Caco-2 (cell line): Measurements from ENCODE around the gene MCM10. TPM values are rescaled to one million over a fixed set of nuclear protein-coding genes. Genes with fewer than 3 reads are reported as not detected.

ENCODE experiments used
- BruUV-seq: library from RNA; stranded (reverse); fragments of 400-500 nt; replicated peaks from 2 replicates; lab custom pipeline; 2021; lab: Mats Ljungman, UMichigan
- CTCF ChIA-PET: fragments of 300-600 bp; sonication (Branson Sonifier 250); formaldehyde crosslinking; loops from one replicate; lab custom pipeline; 2022; ENCODE audit warnings: antibody characterized with exemption; lab: Charles Lee
- POLR2A ChIA-PET: fragments of 300-600 bp; sonication (Branson Sonifier 250); formaldehyde crosslinking; loops from one replicate; lab custom pipeline; 2022; ENCODE audit warnings: antibody characterized with exemption; lab: Charles Lee
- DNase-seq, 2 experiments: peaks; one replicate each; pipeline versions ENCODE4 v3.0.0 to v3.0.0-alpha.2; 2020 to 2022
- H3K27me3 ChIP-seq: replicated peaks from 2 replicates; pipeline ENCODE4 v1.6.0; 2011; ENCODE audit warnings: low read length; ENCODE audit not compliant: control insufficient read depth, insufficient read depth
- H3K36me3 ChIP-seq: 2 replicates; pipeline ENCODE4 v1.5.1; 2011; ENCODE audit warnings: low read length; ENCODE audit not compliant: control insufficient read depth, insufficient read depth
- H3K4me1 ChIP-seq: fragments of 250-450 bp; sonication (Bioruptor Pico); 2 replicates; pipeline ENCODE4 v1.5.1; 2020; ENCODE audit warnings: mild to moderate bottlenecking
- H3K4me3 ChIP-seq: 2 replicates; pipeline ENCODE4 v1.5.1; 2011; ENCODE audit warnings: low read depth, mild to moderate bottlenecking, control low read depth, low read length
- H3K9me3 ChIP-seq: fragments of 250-450 bp; sonication (Bioruptor Pico); 2 replicates; pipeline ENCODE4 v1.5.1; 2020; ENCODE audit warnings: mild to moderate bottlenecking, moderate library complexity
- H3K27ac Mint-ChIP-seq: one replicate; pipeline ENCODE4 v1.8.0; 2022; ENCODE audit warnings: mixed read lengths; ENCODE audit not compliant: unreplicated experiment
- H3K27me3 Mint-ChIP-seq: one replicate; pipeline ENCODE4 v1.8.0; 2022; ENCODE audit warnings: mixed read lengths; ENCODE audit not compliant: insufficient read depth, unreplicated experiment
- H3K36me3 Mint-ChIP-seq: one replicate; pipeline ENCODE4 v1.8.0; 2022; ENCODE audit warnings: mild to moderate bottlenecking, mixed read lengths; ENCODE audit not compliant: insufficient read depth, unreplicated experiment
- H3K4me1 Mint-ChIP-seq: one replicate; pipeline ENCODE4 v1.8.0; 2022; ENCODE audit warnings: low read depth, mixed read lengths; ENCODE audit not compliant: unreplicated experiment
- H3K4me3 Mint-ChIP-seq: one replicate; pipeline ENCODE4 v1.8.0; 2022; ENCODE audit warnings: mild to moderate bottlenecking, moderate library complexity, mixed read lengths; ENCODE audit not compliant: unreplicated experiment
- H3K9me3 Mint-ChIP-seq: one replicate; pipeline ENCODE4 v1.8.0; 2022; ENCODE audit warnings: mixed read lengths; ENCODE audit not compliant: unreplicated experiment
- intact Hi-C: fragments of 100-400 bp; cut with micrococcal nuclease; formaldehyde crosslinking; loops from one replicate; pipeline ENCODE4 v1.10.0; 2022; ENCODE audit not compliant: unreplicated experiment
- total RNA-seq: library from RNA; stranded (reverse); gene quantifications from 2 replicates; pipeline ENCODE4 v1.2.3, GENCODE V29; 2022
- TF ChIP-seq, protein P1 (sequence below), 2 experiments: fragments of 200-600 bp in 1 of 2; IDR thresholded peaks; 1 replicate in 1 of 2; 2 replicates in 1 of 2; pipeline versions ENCODE4 v1.5.1 to v1.8.0; 2011 to 2022; ENCODE audit warnings: antibody characterized with exemption in 1 of 2, control low read depth in 1 of 2, inconsistent platforms in 1 of 2, low read depth in 1 of 2, low read length in 1 of 2, mild to moderate bottlenecking in 1 of 2, moderate library complexity in 1 of 2; ENCODE audit not compliant: insufficient read depth in 1 of 2, severe bottlenecking in 1 of 2, unreplicated experiment in 1 of 2

MCM10 gene
- total RNA-seq, 1 experiment from 2014 or later, result 55.0 TPM

DNA sequence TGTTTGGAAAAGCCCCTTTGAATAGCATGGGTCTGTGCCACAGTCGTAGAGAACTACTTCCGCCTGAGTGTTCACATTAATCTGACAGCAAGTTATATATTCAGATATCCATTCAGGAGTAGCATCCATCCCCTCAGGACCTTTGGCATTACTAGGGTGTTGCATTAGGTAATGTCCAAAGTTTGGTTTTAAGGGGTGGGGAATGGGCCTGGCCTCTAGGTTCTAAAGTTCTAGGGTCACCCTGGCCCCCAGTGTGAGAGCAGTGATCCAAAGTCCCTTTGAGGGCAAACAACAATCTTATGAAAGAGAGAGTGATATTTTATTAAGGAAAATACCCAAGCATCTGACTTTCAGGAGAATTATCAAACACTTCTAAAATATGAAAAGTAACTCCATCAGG lies 12.3 kb downstream of the MCM10 start:
- no peak for DNase-seq
- H3K4me3 ChIP-seq, result no peak overlapping the region
- H3K27me3 ChIP-seq, result no peaks in the 10 kb centered on the region
- H3K36me3 ChIP-seq, result peaks cover 8% of the 10 kb centered on the region
- Mint-ChIP-seq H3K36me3 (peaks cover 82% of the 10 kb centered on the region), H3K9me3 (no peaks in the 10 kb centered on the region), H3K4me1 (no peaks in the 10 kb centered on the region), H3K27ac (no peak overlapping the region), H3K27me3 (no peaks in the 10 kb centered on the region), H3K4me3 (no peak overlapping the region)
- no peaks in the 10 kb centered on the region for H3K9me3 ChIP-seq
- BruUV-seq, result no TSS peak
- intact Hi-C loops, result no loop called here
- H3K4me1 ChIP-seq, result no peaks in the 10 kb centered on the region
- TF ChIP-seq, protein P1, sequence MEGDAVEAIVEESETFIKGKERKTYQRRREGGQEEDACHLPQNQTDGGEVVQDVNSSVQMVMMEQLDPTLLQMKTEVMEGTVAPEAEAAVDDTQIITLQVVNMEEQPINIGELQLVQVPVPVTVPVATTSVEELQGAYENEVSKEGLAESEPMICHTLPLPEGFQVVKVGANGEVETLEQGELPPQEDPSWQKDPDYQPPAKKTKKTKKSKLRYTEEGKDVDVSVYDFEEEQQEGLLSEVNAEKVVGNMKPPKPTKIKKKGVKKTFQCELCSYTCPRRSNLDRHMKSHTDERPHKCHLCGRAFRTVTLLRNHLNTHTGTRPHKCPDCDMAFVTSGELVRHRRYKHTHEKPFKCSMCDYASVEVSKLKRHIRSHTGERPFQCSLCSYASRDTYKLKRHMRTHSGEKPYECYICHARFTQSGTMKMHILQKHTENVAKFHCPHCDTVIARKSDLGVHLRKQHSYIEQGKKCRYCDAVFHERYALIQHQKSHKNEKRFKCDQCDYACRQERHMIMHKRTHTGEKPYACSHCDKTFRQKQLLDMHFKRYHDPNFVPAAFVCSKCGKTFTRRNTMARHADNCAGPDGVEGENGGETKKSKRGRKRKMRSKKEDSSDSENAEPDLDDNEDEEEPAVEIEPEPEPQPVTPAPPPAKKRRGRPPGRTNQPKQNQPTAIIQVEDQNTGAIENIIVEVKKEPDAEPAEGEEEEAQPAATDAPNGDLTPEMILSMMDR (IDR thresholded peaks at IDR 0.05; ENCODE audit: insufficient read depth in 1 of 2, low read depth in 1 of 2, low read length in 1 of 2, severe bottlenecking in 1 of 2, unreplicated experiment in 1 of 2), result no peak
- POLR2A ChIA-PET, result no interaction called here
- CTCF ChIA-PET, result interaction anchor here (0.5 kb wide), 1 partner anchor 109 kb away, joined by 3 read pairs; no protein-coding TSS in a partner anchor

DNA sequence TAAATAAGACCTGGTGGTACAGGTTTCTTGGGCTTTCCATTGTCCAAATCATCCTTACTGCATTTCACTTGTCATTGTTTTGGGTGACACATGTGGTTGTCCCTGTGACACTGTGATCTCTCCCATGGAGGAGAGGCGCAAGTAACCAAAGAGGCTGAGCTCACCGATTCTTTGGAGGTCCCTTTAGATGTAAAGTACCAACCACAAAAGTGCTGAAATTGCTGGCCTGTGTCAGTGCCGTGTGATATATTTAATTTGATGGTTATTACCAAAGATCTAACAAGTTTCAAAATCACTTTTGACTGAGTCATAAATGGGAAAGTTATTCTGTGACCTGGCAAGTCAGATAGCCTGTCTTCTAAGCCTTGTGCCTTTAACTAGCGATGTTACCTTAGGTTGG lies 19.4 kb downstream of the MCM10 start:
- intact Hi-C loops, result no loop called here
- no peak overlapping the region for H3K4me3 ChIP-seq
- Mint-ChIP-seq H3K27ac (no peak overlapping the region), H3K27me3 (no peaks in the 10 kb centered on the region), H3K9me3 (no peaks in the 10 kb centered on the region), H3K4me3 (no peak overlapping the region), H3K4me1 (no peaks in the 10 kb centered on the region), H3K36me3 (peaks cover 82% of the 10 kb centered on the region)
- CTCF ChIA-PET, result no interaction called here
- no TSS peak for BruUV-seq
- TF ChIP-seq, protein P1 (IDR thresholded peaks at IDR 0.05; ENCODE audit: insufficient read depth in 1 of 2, low read depth in 1 of 2, low read length in 1 of 2, severe bottlenecking in 1 of 2, unreplicated experiment in 1 of 2), result no peak
- H3K36me3 ChIP-seq, result peaks cover 2% of the 10 kb centered on the region
- H3K27me3 ChIP-seq, result no peaks in the 10 kb centered on the region
- DNase-seq, result no peak
- H3K4me1 ChIP-seq, result no peaks in the 10 kb centered on the region
- H3K9me3 ChIP-seq, result no peaks in the 10 kb centered on the region
- POLR2A ChIA-PET, result no interaction called here

DNA sequence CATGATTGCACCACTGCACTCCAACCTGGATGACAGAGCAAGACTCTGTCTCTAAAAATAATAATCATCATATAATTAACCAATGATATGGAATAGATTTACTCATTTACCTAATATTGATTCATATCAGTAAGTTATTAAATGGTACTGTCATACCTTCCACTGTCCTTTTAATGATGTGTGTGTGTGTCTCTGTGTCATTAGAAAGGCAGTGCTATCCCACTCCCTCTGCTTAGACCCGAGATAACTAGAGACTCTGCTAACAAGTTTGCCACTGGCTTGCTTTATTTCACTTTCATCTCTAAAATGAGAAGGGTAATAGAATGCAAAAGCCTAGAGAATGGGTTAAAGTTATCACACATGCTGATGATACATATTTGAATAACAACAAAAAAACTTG lies 21.1 kb downstream of the MCM10 start:
- no peak for DNase-seq
- POLR2A ChIA-PET, result no interaction called here
- H3K27ac Mint-ChIP-seq, result no peak overlapping the region
- Histone ChIP-seq H3K27me3 (no peaks in the 10 kb centered on the region), H3K9me3 (no peaks in the 10 kb centered on the region), H3K4me1 (no peaks in the 10 kb centered on the region), H3K4me3 (no peak overlapping the region), H3K36me3 (peaks cover 2% of the 10 kb centered on the region)
- BruUV-seq, result no TSS peak
- no peaks in the 10 kb centered on the region for H3K4me1 Mint-ChIP-seq
- TF ChIP-seq, protein P1 (IDR thresholded peaks at IDR 0.05; ENCODE audit: insufficient read depth in 1 of 2, low read depth in 1 of 2, low read length in 1 of 2, severe bottlenecking in 1 of 2, unreplicated experiment in 1 of 2), result no peak
- intact Hi-C loops, result no loop called here
- CTCF ChIA-PET, result no interaction called here
- no peak overlapping the region for H3K4me3 Mint-ChIP-seq
- no peaks in the 10 kb centered on the region for H3K9me3 Mint-ChIP-seq
- H3K36me3 Mint-ChIP-seq, result peaks cover 83% of the 10 kb centered on the region
- H3K27me3 Mint-ChIP-seq, result no peaks in the 10 kb centered on the region
